HFFc6 (cell line): ENCODE measurements around the gene SLC26A11. TPM values are rescaled to one million over a fixed set of nuclear protein-coding genes. Genes with fewer than 3 reads are reported as not detected.
"Not testable (repeated sequence)": the region's sequence is repeated elsewhere in the genome, so short reads cannot be mapped to it uniquely, and the experiment has no call there.

Source experiments
- DNase-seq: peaks from one replicate; pipeline ENCODE4 v3.0.0-alpha.2; 2018
- H3K27ac Mint-ChIP-seq: 2 replicates; pipeline ENCODE4 v1.8.0; 2020; ENCODE audit warnings: mild to moderate bottlenecking, mixed read lengths
- H3K27me3 Mint-ChIP-seq: 2 replicates; pipeline ENCODE4 v1.8.0; 2021; ENCODE audit warnings: mild to moderate bottlenecking, moderate library complexity, mixed read lengths; ENCODE audit not compliant: insufficient read depth
- H3K36me3 Mint-ChIP-seq: 2 replicates; pipeline ENCODE4 v1.8.0; 2021; ENCODE audit warnings: low read depth, mixed read lengths
- H3K4me1 Mint-ChIP-seq: 2 replicates; pipeline ENCODE4 v1.8.0; 2020; ENCODE audit warnings: low read depth, mixed read lengths
- H3K4me3 Mint-ChIP-seq: 2 replicates; pipeline ENCODE4 v1.8.0; 2020; ENCODE audit warnings: mild to moderate bottlenecking, moderate library complexity, mixed read lengths
- H3K9me3 Mint-ChIP-seq: 2 replicates; pipeline ENCODE4 v1.8.0; 2020; ENCODE audit warnings: mild to moderate bottlenecking, mixed read lengths
- total RNA-seq, 6 experiments: library from RNA; stranded (reverse); fragmentation: NEBNext Ultra II Directional; extraction: Animal tissue kit (Norgen Biotek cat#: 25700); gene quantifications; 2 replicates in 1 of 6; 3 replicates in 5 of 6; pipeline ENCODE4 v1.2.3, GENCODE V29; 2021
- TF ChIP-seq, protein P1 (sequence below): fragments of 200-600 bp; sonication (generic); IDR thresholded peaks from 2 replicates; pipeline ENCODE4 v1.5.0; 2021; ENCODE audit warnings: antibody characterized with exemption, mild to moderate bottlenecking

SLC26A11 gene
- total RNA-seq, 6 experiments from 2014 or later = 11.4 to 13.6 (median 12.5) TPM

DNA sequence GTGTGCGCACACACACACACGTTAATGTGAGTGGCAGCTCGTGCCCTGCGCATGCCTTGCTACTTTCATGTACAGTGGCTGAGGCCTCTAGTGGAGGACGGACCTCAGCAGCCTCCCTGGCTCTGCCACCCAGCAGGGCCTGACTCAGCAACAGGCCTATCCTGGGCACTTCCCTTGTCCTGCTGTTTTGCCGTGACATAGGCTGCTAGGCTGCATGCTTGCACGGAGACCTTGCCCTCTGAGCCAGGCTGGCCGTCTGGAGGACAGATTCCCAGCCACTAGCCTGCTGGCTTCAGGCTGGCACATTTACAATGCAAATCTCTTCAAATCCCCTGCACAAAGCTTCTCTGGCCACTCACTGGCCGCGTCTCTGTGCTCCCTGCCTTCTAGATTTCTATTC, 49.9 kb downstream of the SLC26A11 start:
- Mint-ChIP-seq H3K36me3 (peaks cover 21% of the 10 kb centered on the region), H3K27ac (no peak overlapping the region), H3K4me1 (no peaks in the 10 kb centered on the region), H3K4me3 (no peak overlapping the region), H3K27me3 (no peaks in the 10 kb centered on the region), H3K9me3 (no peaks in the 10 kb centered on the region)
- TF ChIP-seq, protein P1, sequence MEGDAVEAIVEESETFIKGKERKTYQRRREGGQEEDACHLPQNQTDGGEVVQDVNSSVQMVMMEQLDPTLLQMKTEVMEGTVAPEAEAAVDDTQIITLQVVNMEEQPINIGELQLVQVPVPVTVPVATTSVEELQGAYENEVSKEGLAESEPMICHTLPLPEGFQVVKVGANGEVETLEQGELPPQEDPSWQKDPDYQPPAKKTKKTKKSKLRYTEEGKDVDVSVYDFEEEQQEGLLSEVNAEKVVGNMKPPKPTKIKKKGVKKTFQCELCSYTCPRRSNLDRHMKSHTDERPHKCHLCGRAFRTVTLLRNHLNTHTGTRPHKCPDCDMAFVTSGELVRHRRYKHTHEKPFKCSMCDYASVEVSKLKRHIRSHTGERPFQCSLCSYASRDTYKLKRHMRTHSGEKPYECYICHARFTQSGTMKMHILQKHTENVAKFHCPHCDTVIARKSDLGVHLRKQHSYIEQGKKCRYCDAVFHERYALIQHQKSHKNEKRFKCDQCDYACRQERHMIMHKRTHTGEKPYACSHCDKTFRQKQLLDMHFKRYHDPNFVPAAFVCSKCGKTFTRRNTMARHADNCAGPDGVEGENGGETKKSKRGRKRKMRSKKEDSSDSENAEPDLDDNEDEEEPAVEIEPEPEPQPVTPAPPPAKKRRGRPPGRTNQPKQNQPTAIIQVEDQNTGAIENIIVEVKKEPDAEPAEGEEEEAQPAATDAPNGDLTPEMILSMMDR = no peak
- DNase-seq = no peak

DNA sequence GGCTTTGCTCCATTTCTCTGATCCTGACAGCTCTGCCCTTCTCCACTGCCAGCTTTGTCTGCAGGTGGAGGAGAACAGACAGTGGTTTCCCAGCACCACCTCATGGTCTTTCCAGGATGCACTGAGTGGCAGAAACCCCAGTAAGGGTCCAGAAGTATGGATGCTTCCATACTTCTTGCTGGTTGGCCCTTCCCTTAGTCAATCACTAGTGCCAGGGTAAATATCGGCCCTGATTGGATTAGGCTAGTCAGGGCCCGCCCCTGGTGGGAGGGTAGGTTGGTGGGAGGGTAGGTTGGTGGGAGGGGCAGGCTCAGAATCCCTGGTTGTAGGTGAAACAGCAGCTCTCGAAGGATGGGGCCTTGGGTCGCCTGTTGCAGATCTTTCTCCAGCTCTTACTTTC, 50.6 kb downstream of the SLC26A11 start:
- H3K4me1 Mint-ChIP-seq = no peaks in the 10 kb centered on the region
- no peaks in the 10 kb centered on the region for H3K27me3 Mint-ChIP-seq
- H3K36me3 Mint-ChIP-seq = peaks cover 16% of the 10 kb centered on the region
- peak; percentile 16 for DNase-seq
- TF ChIP-seq, protein P1 = no peak
- H3K9me3 Mint-ChIP-seq = no peaks in the 10 kb centered on the region
- no peak overlapping the region for H3K4me3 Mint-ChIP-seq
- no peak overlapping the region for H3K27ac Mint-ChIP-seq

DNA sequence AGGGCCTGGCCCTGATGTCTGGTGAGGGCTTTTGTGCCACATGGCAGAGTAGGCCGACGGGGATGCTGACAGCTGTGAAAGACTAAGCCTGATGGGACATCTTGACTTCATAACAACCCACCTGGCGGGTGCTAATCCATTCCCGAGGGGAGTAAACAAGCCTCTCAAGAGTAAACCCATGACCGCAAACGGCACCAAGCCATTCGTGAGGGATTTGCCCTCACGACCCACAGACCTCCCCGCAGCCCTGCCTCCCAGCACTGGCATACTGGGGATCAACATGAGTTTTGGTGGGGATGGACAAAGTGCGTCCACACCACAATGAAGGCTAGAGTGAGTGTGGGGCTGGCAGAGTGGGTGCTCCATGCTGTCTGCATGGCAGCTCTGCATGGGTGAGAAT, 52.1 kb downstream of the SLC26A11 start:
- H3K36me3 Mint-ChIP-seq = peaks cover 16% of the 10 kb centered on the region
- no peak overlapping the region for H3K4me3 Mint-ChIP-seq
- TF ChIP-seq, protein P1 = no peak
- no peak overlapping the region for H3K27ac Mint-ChIP-seq
- no peaks in the 10 kb centered on the region for H3K9me3 Mint-ChIP-seq
- no peak for DNase-seq
- no peaks in the 10 kb centered on the region for H3K4me1 Mint-ChIP-seq
- no peaks in the 10 kb centered on the region; the same call in 1 of the 2 replicates for H3K27me3 Mint-ChIP-seq

DNA sequence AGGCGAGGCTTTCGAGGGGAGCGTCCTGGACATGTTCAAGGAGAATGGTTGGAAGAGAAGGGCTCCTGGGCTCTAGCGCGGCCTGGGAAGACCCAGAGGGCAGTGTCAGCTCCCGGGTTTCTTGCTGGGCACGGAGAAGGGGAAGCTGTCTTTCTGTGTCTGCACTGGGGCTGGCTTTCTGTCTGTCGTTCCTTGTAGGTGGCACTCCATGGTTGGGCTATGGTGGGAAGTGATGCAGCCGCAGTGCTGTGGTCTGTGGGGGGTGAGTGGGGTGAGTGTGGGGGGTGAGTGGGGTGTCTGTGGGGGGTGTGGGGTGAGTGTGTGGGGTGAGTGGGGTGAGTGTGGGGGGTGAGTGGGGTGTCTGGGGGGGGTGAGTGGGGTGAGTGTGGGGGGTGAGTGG, 54.1 kb downstream of the SLC26A11 start:
- Mint-ChIP-seq H3K9me3 (no peaks in the 10 kb centered on the region), H3K27me3 (no peaks in the 10 kb centered on the region; the same call in 1 of the 2 replicates), H3K36me3 (peaks cover 10% of the 10 kb centered on the region), H3K27ac (no peak overlapping the region), H3K4me3 (no peak overlapping the region), H3K4me1 (no peaks in the 10 kb centered on the region)
- TF ChIP-seq, protein P1 = no peak
- DNase-seq = no peak

DNA sequence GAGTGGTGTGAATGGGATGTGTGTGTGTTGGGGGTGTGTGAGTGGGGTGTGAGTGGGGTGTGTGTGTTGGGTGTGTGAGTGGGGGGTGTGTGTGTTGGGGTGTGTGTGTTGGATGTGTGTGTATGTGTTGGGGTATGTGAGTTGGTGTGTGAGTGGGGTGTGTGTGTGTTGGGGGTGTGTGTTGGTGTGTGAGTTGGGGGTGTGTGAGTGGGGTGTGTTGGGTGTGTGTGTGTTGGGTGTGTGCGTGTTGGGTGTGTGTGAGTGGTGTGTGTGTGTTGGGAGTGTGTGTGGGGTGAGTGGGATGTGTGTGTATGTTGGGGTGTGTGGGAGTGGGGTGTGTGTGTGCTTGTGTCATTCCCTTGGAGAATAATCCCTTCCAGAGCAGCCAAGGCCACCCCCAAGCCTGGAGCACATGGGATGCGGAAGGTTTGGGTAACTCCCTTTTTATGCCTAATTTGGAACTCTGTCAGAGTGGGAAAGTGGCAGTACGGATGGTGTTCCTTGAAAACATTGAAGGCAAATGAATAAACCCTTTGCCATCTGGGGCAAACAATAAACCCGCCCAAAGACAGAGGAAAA, 54.7 kb downstream of the SLC26A11 start:
- no peaks in the 10 kb centered on the region; the same call in 1 of the 2 replicates for H3K27me3 Mint-ChIP-seq
- TF ChIP-seq, protein P1 = no peak
- DNase-seq = no peak
- H3K27ac Mint-ChIP-seq = no peak overlapping the region
- no peaks in the 10 kb centered on the region for H3K9me3 Mint-ChIP-seq
- H3K4me1 Mint-ChIP-seq = no peaks in the 10 kb centered on the region
- H3K4me3 Mint-ChIP-seq = no peak overlapping the region
- H3K36me3 Mint-ChIP-seq = peaks cover 12% of the 10 kb centered on the region

DNA sequence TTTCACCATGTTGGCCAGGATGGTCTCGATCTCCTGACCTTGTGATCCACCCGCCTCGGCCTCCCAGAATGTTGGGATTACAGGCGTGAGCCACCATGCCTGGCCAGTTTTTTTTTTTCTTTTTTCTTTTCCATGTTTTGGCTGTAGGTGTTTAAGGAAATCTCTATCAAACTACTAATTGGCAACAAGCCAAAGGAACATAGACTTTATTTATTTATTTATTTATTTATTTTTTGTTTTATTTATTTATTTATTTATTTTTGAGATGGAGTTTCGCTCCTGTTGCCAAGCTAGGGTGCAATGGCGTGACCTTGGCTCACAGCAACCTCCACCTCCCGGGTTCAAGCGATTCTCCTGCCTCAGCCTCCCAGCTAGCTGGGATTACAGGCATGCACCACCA, 55.6 kb downstream of the SLC26A11 start:
- H3K4me1 Mint-ChIP-seq, DNase-seq, H3K4me3 Mint-ChIP-seq, H3K27ac Mint-ChIP-seq, H3K27me3 Mint-ChIP-seq, H3K9me3 Mint-ChIP-seq: not testable (repeated sequence)
- peaks cover 14% of the 10 kb centered on the region for H3K36me3 Mint-ChIP-seq
